Brain microvascular endothelial cell (primary cell): Measurements from ENCODE around the gene EHBP1L1.

Experiments used
- DNase-seq: peaks from one replicate; pipeline ENCODE4 v3.0.0-alpha.2; 2020
- H3K27ac ChIP-seq: fragments of 250-450 bp; sonication (Bioruptor Pico); 2 replicates; pipeline ENCODE4 v1.5.1; 2020; ENCODE audit warnings: mild to moderate bottlenecking, moderate library complexity
- H3K27me3 ChIP-seq: fragments of 250-450 bp; sonication (Bioruptor Pico); replicated peaks from 2 replicates; pipeline ENCODE4 v1.5.1; 2020; ENCODE audit warnings: mild to moderate bottlenecking
- H3K36me3 ChIP-seq: fragments of 250-450 bp; sonication (Bioruptor Pico); replicated peaks from 2 replicates; pipeline ENCODE4 v1.5.1; 2020; ENCODE audit warnings: mild to moderate bottlenecking
- H3K4me3 ChIP-seq: 2 replicates; pipeline ENCODE4 v1.5.1; 2011; ENCODE audit warnings: low read depth, mild to moderate bottlenecking, control low read depth, low read length, moderate library complexity
- CTCF ChIP-seq: IDR thresholded peaks from 2 replicates; pipeline ENCODE4 v1.5.1; 2011; ENCODE audit warnings: low read depth, mild to moderate bottlenecking, moderate library complexity, low read length, control low read depth, inconsistent platforms; ENCODE audit errors: missing control alignments
- in situ Hi-C: cut with HindIII; loops from 2 replicates; pipeline ENCODE4 v1.10.0; 2017; ENCODE audit warnings: low sequenced_read_pairs, low pct_ligation_motif_present

Gene EHBP1L1

DNA sequence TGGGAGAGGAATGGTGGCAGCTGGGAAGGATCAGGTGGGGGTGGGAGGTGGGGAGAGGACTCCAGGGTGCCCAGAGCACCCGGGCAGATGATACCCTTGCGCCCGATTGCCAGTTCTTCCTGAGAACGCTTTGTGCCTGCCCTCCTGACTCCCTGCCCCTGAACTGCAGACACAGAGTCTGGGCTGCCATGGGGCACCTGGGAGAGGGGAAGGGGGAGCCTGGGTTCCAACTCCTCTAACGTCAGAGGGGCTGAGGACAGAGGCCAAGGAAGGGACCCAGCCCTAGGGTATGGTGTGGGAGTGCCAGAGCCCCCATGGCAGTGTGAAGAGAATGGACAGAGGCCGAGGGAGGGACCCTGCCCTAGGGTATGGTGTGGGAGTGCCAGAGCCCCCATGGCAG is 20.7 kb downstream of the EHBP1L1 start:
- in situ Hi-C loops = no loop called here
- peaks cover 24% of the 10 kb centered on the region for H3K36me3 ChIP-seq
- no peak for TF ChIP-seq CTCF
- no peaks in the 10 kb centered on the region for H3K27me3 ChIP-seq
- DNase-seq = no peak
- H3K4me3 ChIP-seq = no peak overlapping the region
- no peak overlapping the region for H3K27ac ChIP-seq

- in situ Hi-C loops = no loop called here
- H3K36me3 ChIP-seq = peaks cover 20% of the 10 kb centered on the region
- no peak overlapping the region for H3K27ac ChIP-seq
- no peaks in the 10 kb centered on the region for H3K27me3 ChIP-seq
- no peak for TF ChIP-seq CTCF
- no peak for DNase-seq
- H3K4me3 ChIP-seq = no peak overlapping the region
These were observed 22.4 kb downstream of the EHBP1L1 start for GRCh38 chr11:65598258-65598699.

- Histone ChIP-seq H3K27me3 (no peaks in the 10 kb centered on the region), H3K36me3 (peaks cover 25% of the 10 kb centered on the region), H3K27ac (no peak overlapping the region), H3K4me3 (no peak overlapping the region)
- no peak for TF ChIP-seq CTCF
- DNase-seq = no peak
- in situ Hi-C loops = no loop called here
These were observed 23.5 kb downstream of the EHBP1L1 start for GRCh38 chr11:65599216-65599954.

- H3K4me3 ChIP-seq = no peak overlapping the region
- TF ChIP-seq CTCF = no peak
- peaks cover 30% of the 10 kb centered on the region for H3K36me3 ChIP-seq
- DNase-seq = no peak
- in situ Hi-C loops = no loop called here
- H3K27ac ChIP-seq = no peak overlapping the region
- H3K27me3 ChIP-seq = no peaks in the 10 kb centered on the region
These were observed 24.0 kb downstream of the EHBP1L1 start for GRCh38 chr11:65599955-65600246.

DNA sequence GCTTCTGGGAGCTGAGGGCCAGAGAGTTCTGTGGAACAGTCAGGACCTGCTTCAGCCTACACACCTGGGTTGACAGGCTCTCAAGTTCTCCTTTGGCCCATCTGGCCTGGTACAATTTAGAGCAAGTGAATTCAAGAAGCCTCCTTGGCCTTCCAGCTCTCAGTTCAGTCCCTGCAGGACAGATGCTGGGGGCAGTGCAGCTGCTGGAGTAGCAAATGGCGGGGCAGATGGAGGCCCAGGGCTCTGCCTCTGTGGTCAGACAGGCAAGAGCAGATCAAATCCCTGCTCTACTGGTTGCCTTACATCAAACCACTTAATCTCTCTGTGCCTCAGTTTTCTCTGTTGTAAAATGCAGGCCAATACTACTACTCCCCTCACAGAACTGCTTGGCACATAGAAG is 28.4 kb downstream of the EHBP1L1 start:
- peaks cover 37% of the 10 kb centered on the region for H3K36me3 ChIP-seq
- DNase-seq = no peak
- no peak overlapping the region for H3K27ac ChIP-seq
- no peak for TF ChIP-seq CTCF
- H3K27me3 ChIP-seq = no peaks in the 10 kb centered on the region
- no peak overlapping the region for H3K4me3 ChIP-seq
- in situ Hi-C loops = no loop called here
